IgD-negative memory B cell (primary cell): ENCODE data around the gene EVI5. TPM values are rescaled to one million over a fixed set of nuclear protein-coding genes. Genes with fewer than 3 reads are reported as not detected.

Experiments used
- H3K27ac Mint-ChIP-seq, 3 donors: one replicate each; pipeline ENCODE4 v1.8.0; 2020 to 2022; ENCODE audit warnings: mild to moderate bottlenecking in 3 of 3, mixed read lengths in 3 of 3, moderate library complexity in 1 of 3
- H3K27me3 Mint-ChIP-seq: one replicate; pipeline ENCODE4 v1.8.0; 2021; ENCODE audit warnings: mixed read lengths
- H3K36me3 Mint-ChIP-seq: one replicate; pipeline ENCODE4 v1.8.0; 2020; ENCODE audit warnings: mild to moderate bottlenecking, mixed read lengths
- H3K4me1 Mint-ChIP-seq, 3 donors: one replicate each; pipeline ENCODE4 v1.8.0; 2020 to 2022; ENCODE audit warnings: mixed read lengths in 3 of 3, mild to moderate bottlenecking in 1 of 3
- H3K4me3 Mint-ChIP-seq, 4 donors: one replicate each; pipeline ENCODE4 v1.8.0; 2020 to 2022; ENCODE audit warnings: mild to moderate bottlenecking in 4 of 4, mixed read lengths in 4 of 4, moderate library complexity in 3 of 4
- H3K9me3 Mint-ChIP-seq, 3 donors: one replicate each; pipeline ENCODE4 v1.8.0; 2020 to 2021; ENCODE audit warnings: mixed read lengths in 3 of 3, mild to moderate bottlenecking in 1 of 3
- polyA plus RNA-seq: library from polyadenylated mRNA; unstranded; fragments of 300-500 nt; fragmentation: Illumina TruSeq; gene quantifications from one replicate; pipeline ENCODE4 v1.2.3, GENCODE V29; 2021

The EVI5 gene
- polyA plus RNA-seq, 1 donor from 2014 or later: 4.8 TPM

DNA sequence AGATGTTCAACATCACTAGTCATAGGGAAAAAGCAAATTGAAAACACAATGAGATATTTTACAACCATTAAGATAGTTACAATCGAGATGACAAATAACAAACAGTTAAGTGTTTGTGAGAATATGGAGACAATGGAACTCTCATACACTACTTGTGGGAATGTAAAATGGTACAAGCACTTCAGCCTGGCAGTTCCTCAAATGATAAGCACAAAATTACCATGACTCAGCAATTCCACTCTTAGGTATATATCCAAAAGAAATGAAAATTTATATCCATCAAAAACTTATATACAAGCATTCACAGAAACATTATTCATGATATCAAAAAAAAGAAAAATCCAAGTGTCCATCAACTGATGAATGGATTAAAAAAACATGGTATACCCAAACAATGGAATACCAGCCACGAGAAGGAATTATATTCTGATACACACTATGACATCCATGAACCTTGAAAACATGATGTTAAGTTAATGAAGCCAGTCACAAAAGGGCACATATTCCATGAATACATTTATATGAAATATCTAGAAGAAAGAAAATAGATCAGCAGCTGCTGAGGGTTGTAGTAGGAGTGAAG is 76.4 kb downstream of the EVI5 start:
- Mint-ChIP-seq H3K36me3 (peaks cover 3% of the 10 kb centered on the region), H3K4me3 (no peak overlapping the region), H3K27ac (no peak overlapping the region), H3K4me1 (peaks cover 0 to 7% (median 5%) of the 10 kb centered on the region in 3 donors), H3K27me3 (no peaks in the 10 kb centered on the region), H3K9me3 (no peaks in the 10 kb centered on the region)

DNA sequence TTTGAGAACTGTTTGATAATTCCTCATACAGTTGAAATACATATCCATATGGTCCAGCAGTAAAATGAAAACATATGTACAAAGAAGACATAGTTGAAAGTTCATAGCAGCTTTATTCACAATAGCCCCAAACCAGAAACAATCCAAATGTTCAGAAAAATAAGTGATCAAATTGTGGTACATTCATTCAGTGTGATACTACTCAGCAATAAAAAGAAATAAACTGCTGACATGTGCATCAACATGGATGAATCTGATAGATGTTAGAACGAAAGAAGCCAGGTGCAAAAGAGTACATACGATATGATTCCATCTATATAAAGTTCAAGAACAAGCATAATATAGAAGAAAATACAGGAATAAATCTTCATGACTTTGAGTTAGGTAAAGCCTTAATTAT is 77.2 kb downstream of the EVI5 start:
- peaks cover 3% of the 10 kb centered on the region for H3K36me3 Mint-ChIP-seq
- no peak overlapping the region for H3K27ac Mint-ChIP-seq
- no peak overlapping the region for H3K4me3 Mint-ChIP-seq
- H3K4me1 Mint-ChIP-seq: peaks cover 0 to 7% (median 5%) of the 10 kb centered on the region in 3 donors
- no peaks in the 10 kb centered on the region for H3K27me3 Mint-ChIP-seq
- H3K9me3 Mint-ChIP-seq: no peaks in the 10 kb centered on the region

GRCh38 chr1:92707292-92707691 is 77.6 kb downstream of the EVI5 start:
- Mint-ChIP-seq H3K4me3 (no peak overlapping the region), H3K9me3 (no peaks in the 10 kb centered on the region), H3K36me3 (peaks cover 3% of the 10 kb centered on the region), H3K27me3 (no peaks in the 10 kb centered on the region), H3K4me1 (peaks cover 0 to 7% (median 5%) of the 10 kb centered on the region in 3 donors), H3K27ac (no peak overlapping the region)

- no peak overlapping the region for H3K4me3 Mint-ChIP-seq
- H3K27ac Mint-ChIP-seq: no peak overlapping the region
- peaks cover 10% of the 10 kb centered on the region for H3K36me3 Mint-ChIP-seq
- H3K27me3 Mint-ChIP-seq: no peaks in the 10 kb centered on the region
- H3K9me3 Mint-ChIP-seq: no peaks in the 10 kb centered on the region
- H3K4me1 Mint-ChIP-seq: peaks cover 0 to 5% (median 0%) of the 10 kb centered on the region in 3 donors
These were observed 79.5 kb downstream of the EVI5 start for GRCh38 chr1:92705446-92705845.

- no peaks in the 10 kb centered on the region for H3K9me3 Mint-ChIP-seq
- H3K36me3 Mint-ChIP-seq: peaks cover 12% of the 10 kb centered on the region
- no peaks in the 10 kb centered on the region for H3K4me1 Mint-ChIP-seq
- H3K4me3 Mint-ChIP-seq: no peak overlapping the region
- H3K27ac Mint-ChIP-seq: no peak overlapping the region
- H3K27me3 Mint-ChIP-seq: no peaks in the 10 kb centered on the region
These were observed 83.8 kb downstream of the EVI5 start for GRCh38 chr1:92701147-92701546.

DNA sequence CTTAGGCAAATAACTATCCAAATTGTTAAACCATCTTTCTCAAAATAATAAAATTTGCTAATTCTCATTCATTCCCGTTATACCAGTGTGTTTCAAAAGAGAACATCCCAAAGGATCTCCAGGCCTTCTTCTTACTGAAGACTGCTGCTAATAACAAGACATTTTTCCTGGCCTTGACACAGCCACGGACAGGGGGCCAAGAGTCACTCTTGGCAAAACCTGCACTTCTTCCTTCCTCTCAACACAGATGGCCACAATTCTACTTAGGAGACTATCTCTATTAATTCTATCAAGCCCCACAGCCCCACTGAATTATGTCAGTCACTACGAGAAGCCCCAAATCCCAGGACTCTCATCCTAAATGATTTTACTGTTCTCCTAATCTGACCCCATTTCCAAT is 86.0 kb downstream of the EVI5 start:
- Mint-ChIP-seq H3K27ac (no peak overlapping the region), H3K27me3 (no peaks in the 10 kb centered on the region), H3K4me3 (no peak overlapping the region), H3K36me3 (peaks cover 14% of the 10 kb centered on the region), H3K9me3 (no peaks in the 10 kb centered on the region), H3K4me1 (no peaks in the 10 kb centered on the region)

DNA sequence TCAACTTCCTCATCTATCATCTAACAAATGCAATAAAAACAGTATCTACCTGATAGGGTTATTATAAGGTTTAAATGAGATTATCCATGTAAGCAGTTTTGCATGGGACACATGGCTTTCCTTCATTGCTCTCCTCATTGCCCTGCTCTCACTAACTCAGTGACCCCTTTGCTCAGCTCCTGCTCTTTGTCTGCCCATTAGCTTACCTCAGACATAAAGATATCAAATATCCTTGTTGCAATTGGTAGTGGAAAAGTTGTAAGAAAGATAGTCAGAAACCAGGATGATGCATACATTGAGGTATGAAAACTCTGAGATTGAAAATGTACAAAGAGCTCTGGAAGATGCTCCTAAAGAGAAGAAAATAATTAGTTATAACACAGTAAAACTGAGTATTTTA is 89.8 kb downstream of the EVI5 start:
- Mint-ChIP-seq H3K36me3 (peaks cover 14% of the 10 kb centered on the region), H3K9me3 (no peaks in the 10 kb centered on the region), H3K4me1 (peaks cover 7 to 10% (median 9%) of the 10 kb centered on the region in 3 donors), H3K27ac (peak overlapping the region in 1 of 3 donors; percentile 71), H3K27me3 (no peaks in the 10 kb centered on the region), H3K4me3 (no peak overlapping the region)

DNA sequence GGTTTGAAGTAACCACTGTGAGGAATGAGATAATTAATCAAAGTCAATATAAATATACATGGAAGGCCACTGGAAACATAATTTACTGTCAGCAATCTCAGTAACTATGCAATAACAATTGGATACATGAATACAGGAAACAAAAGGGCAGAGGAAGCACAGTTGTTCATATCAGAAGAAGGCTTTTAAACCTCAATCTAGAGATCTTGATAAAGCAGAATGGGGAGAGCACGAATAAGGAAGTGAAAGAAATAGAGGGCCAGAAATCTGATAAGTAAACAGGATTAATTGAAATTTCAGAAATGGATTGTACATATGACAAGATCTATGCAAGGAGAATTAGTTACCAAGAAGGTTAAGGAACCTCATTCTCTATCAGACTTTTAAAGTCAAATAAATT is 93.0 kb downstream of the EVI5 start:
- Mint-ChIP-seq H3K36me3 (peaks cover 18% of the 10 kb centered on the region), H3K4me1 (peaks cover 7 to 10% (median 9%) of the 10 kb centered on the region in 3 donors), H3K4me3 (no peak overlapping the region), H3K9me3 (no peaks in the 10 kb centered on the region), H3K27ac (peak overlapping the region in 1 of 3 donors; percentile 32), H3K27me3 (no peaks in the 10 kb centered on the region)

- Mint-ChIP-seq H3K27me3 (no peaks in the 10 kb centered on the region), H3K9me3 (no peaks in the 10 kb centered on the region), H3K4me3 (no peak overlapping the region), H3K36me3 (peaks cover 20% of the 10 kb centered on the region), H3K27ac (peak overlapping the region in 1 of 3 donors; percentile 45), H3K4me1 (peaks cover 7 to 10% (median 9%) of the 10 kb centered on the region in 3 donors)
These were observed 94.5 kb downstream of the EVI5 start for GRCh38 chr1:92690212-92690906.

- H3K4me1 Mint-ChIP-seq: peaks cover 0 to 3% (median 2%) of the 10 kb centered on the region in 3 donors
- peaks cover 33% of the 10 kb centered on the region for H3K36me3 Mint-ChIP-seq
- no peak overlapping the region for H3K27ac Mint-ChIP-seq
- peaks cover 0 to 1% (median 0%) of the 10 kb centered on the region in 3 donors for H3K9me3 Mint-ChIP-seq
- H3K27me3 Mint-ChIP-seq: no peaks in the 10 kb centered on the region
- no peak overlapping the region for H3K4me3 Mint-ChIP-seq
These were observed 104.9 kb downstream of the EVI5 start for GRCh38 chr1:92679980-92680379.

- no peaks in the 10 kb centered on the region for H3K4me1 Mint-ChIP-seq
- H3K27me3 Mint-ChIP-seq: no peaks in the 10 kb centered on the region
- H3K4me3 Mint-ChIP-seq: no peak overlapping the region
- peaks cover 0 to 18% (median 2%) of the 10 kb centered on the region in 3 donors for H3K9me3 Mint-ChIP-seq
- peaks cover 19% of the 10 kb centered on the region for H3K36me3 Mint-ChIP-seq
- H3K27ac Mint-ChIP-seq: no peak overlapping the region
These were observed 121.1 kb downstream of the EVI5 start for GRCh38 chr1:92663775-92664174.

- Mint-ChIP-seq H3K9me3 (peaks cover 1 to 19% (median 2%) of the 10 kb centered on the region in 3 donors), H3K4me1 (no peaks in the 10 kb centered on the region), H3K36me3 (peaks cover 27% of the 10 kb centered on the region), H3K27ac (no peak overlapping the region), H3K4me3 (no peak overlapping the region), H3K27me3 (no peaks in the 10 kb centered on the region)
These were observed 122.9 kb downstream of the EVI5 start for GRCh38 chr1:92662048-92662447.

DNA sequence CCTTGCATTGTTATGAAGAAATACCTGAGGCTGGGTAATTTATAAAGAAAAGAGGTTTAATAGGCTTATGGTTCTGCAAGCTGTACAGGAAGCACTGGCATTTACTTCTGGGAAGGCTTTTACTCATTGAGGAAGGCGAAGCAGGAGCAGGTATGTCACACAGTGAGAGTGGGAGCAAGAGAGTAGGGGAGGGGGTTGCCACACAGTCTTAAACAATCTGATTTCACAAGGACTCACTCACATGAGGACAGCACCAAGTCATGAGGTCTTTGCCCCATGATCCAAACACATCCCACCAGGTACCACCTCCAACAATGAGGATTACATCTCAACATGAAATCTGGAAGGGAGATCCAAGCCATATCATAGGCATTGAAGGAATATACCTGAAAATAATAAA is 127.2 kb downstream of the EVI5 start:
- Mint-ChIP-seq H3K27me3 (no peaks in the 10 kb centered on the region), H3K27ac (no peak overlapping the region), H3K9me3 (peaks cover 11 to 38% (median 21%) of the 10 kb centered on the region in 3 donors), H3K4me1 (no peaks in the 10 kb centered on the region), H3K4me3 (no peak overlapping the region), H3K36me3 (peaks cover 38% of the 10 kb centered on the region)

- peaks cover 11 to 39% (median 25%) of the 10 kb centered on the region in 3 donors for H3K9me3 Mint-ChIP-seq
- H3K4me1 Mint-ChIP-seq: no peaks in the 10 kb centered on the region
- H3K27me3 Mint-ChIP-seq: no peaks in the 10 kb centered on the region
- no peak overlapping the region for H3K27ac Mint-ChIP-seq
- H3K4me3 Mint-ChIP-seq: no peak overlapping the region
- peaks cover 34% of the 10 kb centered on the region for H3K36me3 Mint-ChIP-seq
These were observed 129.6 kb downstream of the EVI5 start for GRCh38 chr1:92655197-92655801.

GRCh38 chr1:92653605-92654381 is 131.1 kb downstream of the EVI5 start:
- Mint-ChIP-seq H3K9me3 (peaks cover 9 to 26% (median 25%) of the 10 kb centered on the region in 3 donors), H3K27me3 (no peaks in the 10 kb centered on the region), H3K27ac (no peak overlapping the region), H3K4me3 (no peak overlapping the region), H3K36me3 (peaks cover 34% of the 10 kb centered on the region), H3K4me1 (no peaks in the 10 kb centered on the region)
